Endothelial cell of umbilical vein (primary cell): ENCODE results near the gene THTPA. TPM values are rescaled to one million over a fixed set of nuclear protein-coding genes. Genes with fewer than 3 reads are reported as not detected.

Experiments used
- BruUV-seq: library from RNA; stranded (reverse); fragments of 400-500 nt; replicated peaks from 2 replicates; lab custom pipeline; 2021; lab: Mats Ljungman, UMichigan
- CTCF ChIA-PET: fragments of 300-600, 350-600 bp; sonication (Branson Sonifier 250); formaldehyde crosslinking; loops from one replicate; lab custom pipeline; 2021; ENCODE audit warnings: antibody characterized with exemption, inconsistent platforms; lab: Charles Lee
- POLR2A ChIA-PET: fragments of 300-600, 350-600 bp; sonication (Branson Sonifier 250); formaldehyde crosslinking; loops from one replicate; lab custom pipeline; 2021; ENCODE audit warnings: antibody characterized with exemption, inconsistent platforms; lab: Charles Lee
- DNase-seq: peaks from one replicate; pipeline ENCODE4 v3.0.0-alpha.2; 2011; ENCODE audit warnings: low read depth, low spot score
- FAIRE-seq: peaks from 2 replicates; lab custom pipeline; 2011; peaks lifted over from hg19 to GRCh38; lab: Jason Lieb, UNC
- H2AFZ ChIP-seq: 2 replicates; pipeline ENCODE4 v1.6.0; 2012; ENCODE audit warnings: low read depth, low read length, control low read depth, inconsistent platforms
- H3K27ac ChIP-seq: 2 replicates; pipeline ENCODE4 v1.5.1; 2011; ENCODE audit warnings: low read depth, mild to moderate bottlenecking, control low read depth, low read length, moderate library complexity; ENCODE audit not compliant: insufficient read depth
- H3K27me3 ChIP-seq, 2 experiments: 2 replicates each; pipeline versions ENCODE4 v1.6.0 to v1.6.1; 2011; ENCODE audit warnings: low read length in 2 of 2, mixed read lengths in 1 of 2; ENCODE audit not compliant: control insufficient read depth in 2 of 2, insufficient read depth in 2 of 2
- H3K36me3 ChIP-seq, 2 experiments: 2 replicates in 1 of 2; 3 replicates in 1 of 2; pipeline ENCODE4 v1.5.1; 2011; ENCODE audit warnings: low read length in 2 of 2, mild to moderate bottlenecking in 1 of 2, moderate library complexity in 1 of 2; ENCODE audit not compliant: control insufficient read depth in 2 of 2, insufficient read depth in 2 of 2; ENCODE audit errors: extremely low read depth in 1 of 2
- H3K4me1 ChIP-seq: 3 replicates; pipeline ENCODE4 v1.5.1; 2011; ENCODE audit warnings: mild to moderate bottlenecking, low read length; ENCODE audit not compliant: control insufficient read depth, insufficient read depth; ENCODE audit errors: extremely low read depth
- H3K4me2 ChIP-seq: 2 replicates; pipeline ENCODE4 v1.6.1; 2011; ENCODE audit warnings: low read length, control low read depth, mixed read lengths; ENCODE audit not compliant: insufficient read depth
- H3K4me3 ChIP-seq, 3 experiments: fragments of 200-600 bp in 1 of 3; sonication (generic), shearing (Covaris generic) in 1 of 3; replicated peaks in 1 of 3; 2 replicates each; pipeline ENCODE4 v1.5.1; 2011 to 2016; ENCODE audit warnings: control low read depth in 3 of 3, low read length in 3 of 3, mild to moderate bottlenecking in 2 of 3, inconsistent platforms in 1 of 3, low read depth in 1 of 3, moderate library complexity in 1 of 3; ENCODE audit not compliant: insufficient read depth in 1 of 3
- H3K79me2 ChIP-seq: 2 replicates; pipeline ENCODE4 v1.6.0; 2012; ENCODE audit warnings: low read length, inconsistent platforms; ENCODE audit not compliant: control insufficient read depth, insufficient read depth
- H3K9ac ChIP-seq: replicated peaks from 2 replicates; pipeline ENCODE3; 2011; ENCODE audit warnings: low read length, control low read depth; ENCODE audit not compliant: insufficient read depth; ENCODE audit errors: extremely low read depth
- H3K9me1 ChIP-seq: replicated peaks from 3 replicates; pipeline ENCODE4 v1.6.0; 2011; ENCODE audit warnings: mild to moderate bottlenecking, low read length; ENCODE audit not compliant: control insufficient read depth, insufficient read depth; ENCODE audit errors: extremely low read depth
- H3K9me3 ChIP-seq: replicated peaks from 2 replicates; pipeline ENCODE4 v1.5.1; 2012; ENCODE audit warnings: low read length, inconsistent platforms; ENCODE audit not compliant: control insufficient read depth, insufficient read depth
- H4K20me1 ChIP-seq: replicated peaks from 2 replicates; pipeline ENCODE3; 2011; ENCODE audit warnings: mild to moderate bottlenecking, low read length; ENCODE audit not compliant: control insufficient read depth, insufficient read depth; ENCODE audit errors: extremely low read depth
- EZH2 ChIP-seq: IDR thresholded peaks from 2 replicates; pipeline ENCODE4 v1.6.1; 2012; ENCODE audit warnings: borderline replicate concordance, low read depth, mild to moderate bottlenecking, moderate library complexity, low read length, inconsistent platforms; ENCODE audit not compliant: severe bottlenecking
- FOS ChIP-seq: IDR thresholded peaks from 2 replicates; pipeline ENCODE4 v1.6.1; 2011; ENCODE audit warnings: mild to moderate bottlenecking, low read length, moderate library complexity, borderline replicate concordance; ENCODE audit not compliant: insufficient read depth
- GATA2 ChIP-seq: IDR thresholded peaks from 2 replicates; pipeline ENCODE4 v1.7.0; 2011; ENCODE audit warnings: low read depth, mild to moderate bottlenecking, moderate library complexity, mixed read lengths, low read length; ENCODE audit not compliant: insufficient read length, insufficient read depth
- JUN ChIP-seq: IDR thresholded peaks from 2 replicates; pipeline ENCODE4 v1.6.1; 2011; ENCODE audit warnings: borderline replicate concordance, low read depth; ENCODE audit not compliant: insufficient read length, insufficient read depth
- MYC ChIP-seq: IDR thresholded peaks from one replicate; pipeline ENCODE4 v1.6.1; 2011; ENCODE audit warnings: mild to moderate bottlenecking, low read depth, low read length
- POLR2A ChIP-seq: IDR thresholded peaks from 2 replicates; pipeline ENCODE4 v1.6.1; 2012; ENCODE audit warnings: low read depth, mild to moderate bottlenecking, control low read depth, low read length
- POLR2AphosphoS5 ChIP-seq: IDR thresholded peaks from 2 replicates; pipeline ENCODE4 v1.6.1; 2012; ENCODE audit warnings: low read depth, mild to moderate bottlenecking, control low read depth, low read length, moderate library complexity; ENCODE audit not compliant: insufficient read depth
- dilution Hi-C: fragments of 300-500 bp; cut with MboI; formaldehyde crosslinking; loops from one replicate; pipeline ENCODE4 v1.15.0; 2019; ENCODE audit warnings: low sequenced_read_pairs; ENCODE audit not compliant: extremely low pct_ligation_motif_present
- intact Hi-C: fragments of 100-400 bp; cut with micrococcal nuclease; formaldehyde crosslinking; loops from one replicate; pipeline ENCODE4 v1.10.0; 2022
- polyA plus RNA-seq, 4 experiments: library from polyadenylated mRNA; depleted of rRNA in 3 of 4; stranded (reverse) in 3 of 4; unstranded in 1 of 4; fragments of >200 nt; gene quantifications; 2 replicates each; pipeline versions ENCODE4 v1.2.1 to v1.2.3, GENCODE V29; 2011 to 2012; ENCODE audit warnings: missing spikeins in 1 of 4
- total RNA-seq: library from RNA; stranded (reverse); gene quantifications from 2 replicates; pipeline ENCODE4 v1.2.3, GENCODE V29; 2021
- TF ChIP-seq, protein P1 (sequence below), 2 donors: IDR thresholded peaks; 1 replicate in 1 of 2; 2 replicates in 1 of 2; pipeline ENCODE4 v1.5.1; 2011; ENCODE audit warnings: low read length in 2 of 2, mild to moderate bottlenecking in 2 of 2, moderate library complexity in 2 of 2, control low read depth in 1 of 2, inconsistent platforms in 1 of 2, low read depth in 1 of 2; ENCODE audit not compliant: insufficient read depth in 1 of 2; ENCODE audit errors: extremely low read depth in 1 of 2
- TF ChIP-seq, protein P2 (sequence below): IDR thresholded peaks from 2 replicates; pipeline ENCODE4 v1.6.1; 2011; ENCODE audit not compliant: insufficient read depth, insufficient read length

The THTPA gene
- total and polyA plus RNA-seq, 2 donors (not counting 3 experiments of a cell fraction or from before 2014, with no cell fraction given): 10.8 to 12.5 TPM

DNA sequence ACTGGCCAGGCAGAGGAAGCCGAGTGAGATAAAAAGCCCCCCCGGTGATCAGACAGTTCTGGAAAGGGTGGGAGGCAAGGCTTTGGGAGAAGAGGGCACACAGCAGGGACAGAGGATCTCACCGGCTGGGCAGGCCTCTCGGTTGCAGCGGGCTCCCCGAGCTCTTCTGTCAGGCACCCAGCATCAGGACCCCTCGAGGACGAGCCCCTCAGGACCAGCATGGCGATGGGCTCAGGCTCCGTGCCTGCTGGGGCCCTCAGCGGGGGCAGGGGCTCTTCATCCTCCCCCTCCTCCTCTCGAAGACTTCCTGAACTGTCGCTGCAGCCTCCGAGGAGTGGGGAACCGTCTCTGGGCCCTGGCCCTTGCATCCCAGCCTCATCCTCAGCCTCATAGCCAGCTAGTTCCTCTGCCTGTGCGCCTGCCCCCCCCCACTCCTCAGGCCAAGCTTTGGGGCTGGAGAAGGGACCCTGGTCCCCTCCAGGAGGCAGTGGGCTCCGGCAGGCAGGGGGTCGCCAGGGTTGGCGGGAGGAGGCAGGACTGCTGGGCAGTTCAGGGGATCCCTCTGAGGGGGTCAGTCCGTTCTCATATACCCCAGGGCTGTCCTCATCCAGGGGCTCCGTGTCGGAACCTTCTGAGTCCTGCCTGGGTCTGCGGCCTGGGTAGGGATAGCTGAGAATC, 14.9 kb downstream of the THTPA start:
- H3K27ac ChIP-seq: no peak overlapping the region
- no peak for FAIRE-seq
- peaks cover 16 to 20% of the 10 kb centered on the region in 2 experiments for H3K27me3 ChIP-seq
- no peak overlapping the region for H3K9ac ChIP-seq
- BruUV-seq: no TSS peak
- H3K4me3 ChIP-seq: no peak overlapping the region
- no peak for TF ChIP-seq FOS
- TF ChIP-seq EZH2: no peak
- TF ChIP-seq POLR2AphosphoS5: no peak
- no peak for TF ChIP-seq GATA2
- no peak for TF ChIP-seq POLR2A
- TF ChIP-seq, protein P1, sequence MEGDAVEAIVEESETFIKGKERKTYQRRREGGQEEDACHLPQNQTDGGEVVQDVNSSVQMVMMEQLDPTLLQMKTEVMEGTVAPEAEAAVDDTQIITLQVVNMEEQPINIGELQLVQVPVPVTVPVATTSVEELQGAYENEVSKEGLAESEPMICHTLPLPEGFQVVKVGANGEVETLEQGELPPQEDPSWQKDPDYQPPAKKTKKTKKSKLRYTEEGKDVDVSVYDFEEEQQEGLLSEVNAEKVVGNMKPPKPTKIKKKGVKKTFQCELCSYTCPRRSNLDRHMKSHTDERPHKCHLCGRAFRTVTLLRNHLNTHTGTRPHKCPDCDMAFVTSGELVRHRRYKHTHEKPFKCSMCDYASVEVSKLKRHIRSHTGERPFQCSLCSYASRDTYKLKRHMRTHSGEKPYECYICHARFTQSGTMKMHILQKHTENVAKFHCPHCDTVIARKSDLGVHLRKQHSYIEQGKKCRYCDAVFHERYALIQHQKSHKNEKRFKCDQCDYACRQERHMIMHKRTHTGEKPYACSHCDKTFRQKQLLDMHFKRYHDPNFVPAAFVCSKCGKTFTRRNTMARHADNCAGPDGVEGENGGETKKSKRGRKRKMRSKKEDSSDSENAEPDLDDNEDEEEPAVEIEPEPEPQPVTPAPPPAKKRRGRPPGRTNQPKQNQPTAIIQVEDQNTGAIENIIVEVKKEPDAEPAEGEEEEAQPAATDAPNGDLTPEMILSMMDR (IDR thresholded peaks at IDR 0.05; ENCODE audit: extremely low read depth in 1 of 2, insufficient read depth in 1 of 2, low read depth in 1 of 2, low read length in 2 of 2): no peak
- TF ChIP-seq JUN: no peak
- TF ChIP-seq, protein P2, sequence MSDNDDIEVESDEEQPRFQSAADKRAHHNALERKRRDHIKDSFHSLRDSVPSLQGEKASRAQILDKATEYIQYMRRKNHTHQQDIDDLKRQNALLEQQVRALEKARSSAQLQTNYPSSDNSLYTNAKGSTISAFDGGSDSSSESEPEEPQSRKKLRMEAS: no peak
- TF ChIP-seq MYC: no peak
- intact Hi-C loops: no loop called here
- no peak for DNase-seq
- no peak overlapping the region for H2AFZ ChIP-seq
- dilution Hi-C loops: no loop called here
- H4K20me1 ChIP-seq: no peaks in the 10 kb centered on the region
- no peak overlapping the region for H3K4me2 ChIP-seq
- no peaks in the 10 kb centered on the region for H3K36me3 ChIP-seq
- ChIA-PET POLR2A (no interaction called here), CTCF (interaction anchor here (1.1 to 3.6 kb wide), 4 partner anchors 9 to 340 kb away, joined by 3 to 12 read pairs (median 4); no protein-coding TSS in a partner anchor)
- no peaks in the 10 kb centered on the region for H3K9me1 ChIP-seq
- no peaks in the 10 kb centered on the region for H3K9me3 ChIP-seq
- H3K4me1 ChIP-seq: peaks cover 4% of the 10 kb centered on the region
- no peaks in the 10 kb centered on the region for H3K79me2 ChIP-seq
